Neuronal stem cell (in vitro differentiated cells): ENCODE data around the gene B3GAT3.

Experiments used
- DNase-seq: peaks from one replicate; pipeline ENCODE4 v3.0.0-alpha.2; 2013; ENCODE audit warnings: low spot score
- H2AFZ ChIP-seq: one replicate; pipeline ENCODE4 v1.6.1; 2013; ENCODE audit warnings: mild to moderate bottlenecking, low read length, inconsistent platforms
- H2AK5ac ChIP-seq: 2 replicates; pipeline ENCODE4 v1.6.1; 2013; ENCODE audit warnings: low read depth, mild to moderate bottlenecking, inconsistent platforms, low read length, moderate library complexity, mixed read lengths
- H2BK120ac ChIP-seq: 2 replicates; pipeline ENCODE4 v1.6.1; 2013; ENCODE audit warnings: low read depth, mild to moderate bottlenecking, inconsistent platforms, low read length, moderate library complexity, mixed read lengths
- H2BK12ac ChIP-seq: one replicate; pipeline ENCODE4 v1.6.1; 2013; ENCODE audit warnings: low read length, inconsistent platforms
- H2BK15ac ChIP-seq: 2 replicates; pipeline ENCODE4 v1.6.1; 2013; ENCODE audit warnings: mild to moderate bottlenecking, low read length, inconsistent platforms, mixed read lengths
- H2BK5ac ChIP-seq: one replicate; pipeline ENCODE4 v1.6.1; 2013; ENCODE audit warnings: inconsistent platforms, mild to moderate bottlenecking, low read length, moderate library complexity
- H3K14ac ChIP-seq: one replicate; pipeline ENCODE4 v1.6.1; 2013; ENCODE audit warnings: low read length, inconsistent platforms
- H3K18ac ChIP-seq: 2 replicates; pipeline ENCODE4 v1.6.1; 2013; ENCODE audit warnings: low read length, inconsistent platforms
- H3K23ac ChIP-seq: 2 replicates; pipeline ENCODE4 v1.6.1; 2013; ENCODE audit warnings: low read depth, mild to moderate bottlenecking, mixed read lengths, low read length, inconsistent platforms; ENCODE audit not compliant: poor library complexity
- H3K27ac ChIP-seq: replicated peaks from 3 replicates; pipeline ENCODE4 v1.5.1; 2013; ENCODE audit warnings: low read length, inconsistent platforms
- H3K27me3 ChIP-seq, 3 experiments: 2 replicates each; pipeline ENCODE4 v1.6.1; 2013; ENCODE audit warnings: low read length in 3 of 3, mild to moderate bottlenecking in 2 of 3, inconsistent platforms in 1 of 3, low read depth in 1 of 3, mixed read lengths in 1 of 3, moderate library complexity in 1 of 3; ENCODE audit not compliant: control insufficient read depth in 3 of 3, insufficient read depth in 3 of 3
- H3K36me3 ChIP-seq, 2 donors: replicated peaks in 1 of 2; 2 replicates each; pipeline ENCODE4 v1.6.1; 2013; ENCODE audit warnings: low read length in 2 of 2; ENCODE audit not compliant: control insufficient read depth in 2 of 2, insufficient read depth in 2 of 2
- H3K4ac ChIP-seq: 2 replicates; pipeline ENCODE4 v1.6.1; 2013; ENCODE audit warnings: inconsistent platforms, mild to moderate bottlenecking, low read length, moderate library complexity
- H3K4me1 ChIP-seq, 2 donors: 1 replicate in 1 of 2; 2 replicates in 1 of 2; pipeline ENCODE4 v1.6.1; 2013; ENCODE audit warnings: low read length in 2 of 2, low read depth in 1 of 2; ENCODE audit not compliant: control insufficient read depth in 2 of 2, insufficient read depth in 1 of 2
- H3K4me2 ChIP-seq: one replicate; pipeline ENCODE4 v1.6.1; 2013; ENCODE audit warnings: mild to moderate bottlenecking, low read length, inconsistent platforms; ENCODE audit not compliant: insufficient read depth, poor library complexity, severe bottlenecking
- H3K4me3 ChIP-seq, 2 donors: 2 replicates each; pipeline ENCODE4 v1.5.1; 2013; ENCODE audit warnings: low read length in 2 of 2, mild to moderate bottlenecking in 2 of 2, inconsistent platforms in 1 of 2, moderate library complexity in 1 of 2
- H3K79me1 ChIP-seq: one replicate; pipeline ENCODE4 v1.6.1; 2013; ENCODE audit warnings: low read depth, mild to moderate bottlenecking, inconsistent platforms, low read length, moderate library complexity
- H3K9ac ChIP-seq: one replicate; pipeline ENCODE4 v1.6.1; 2013; ENCODE audit warnings: mild to moderate bottlenecking, low read depth, low read length, inconsistent platforms; ENCODE audit not compliant: poor library complexity
- H3K9me3 ChIP-seq, 2 donors: replicated peaks in 1 of 2; 2 replicates each; pipeline versions ENCODE3 to v1.6.1; 2013; ENCODE audit warnings: low read length in 2 of 2, mild to moderate bottlenecking in 2 of 2, inconsistent platforms in 1 of 2, low read depth in 1 of 2, mixed read lengths in 1 of 2, moderate library complexity in 1 of 2; ENCODE audit not compliant: control insufficient read depth in 2 of 2, insufficient read depth in 1 of 2
- H4K8ac ChIP-seq: one replicate; pipeline ENCODE4 v1.6.1; 2013; ENCODE audit warnings: low read depth, mild to moderate bottlenecking, inconsistent platforms, low read length, moderate library complexity
- H4K91ac ChIP-seq: one replicate; pipeline ENCODE4 v1.6.1; 2013; ENCODE audit warnings: low read length, low read depth, mild to moderate bottlenecking, inconsistent platforms; ENCODE audit not compliant: poor library complexity
- WGBS, 2 donors: extraction: QIAGEN DNeasy Blood & Tissue Kit; methylation state at CpG; one replicate each; pipeline ENCODE4 v1.1.7; 2013; ENCODE audit warnings: missing lambda C conversion rate in 2 of 2, mixed read lengths in 1 of 2; ENCODE audit not compliant: insufficient read length in 2 of 2, insufficient replicate concordance in 1 of 2; ENCODE audit errors: extremely low coverage in 2 of 2; 5-methylcytosine and 5-hydroxymethylcytosine counted together

The B3GAT3 gene

DNA sequence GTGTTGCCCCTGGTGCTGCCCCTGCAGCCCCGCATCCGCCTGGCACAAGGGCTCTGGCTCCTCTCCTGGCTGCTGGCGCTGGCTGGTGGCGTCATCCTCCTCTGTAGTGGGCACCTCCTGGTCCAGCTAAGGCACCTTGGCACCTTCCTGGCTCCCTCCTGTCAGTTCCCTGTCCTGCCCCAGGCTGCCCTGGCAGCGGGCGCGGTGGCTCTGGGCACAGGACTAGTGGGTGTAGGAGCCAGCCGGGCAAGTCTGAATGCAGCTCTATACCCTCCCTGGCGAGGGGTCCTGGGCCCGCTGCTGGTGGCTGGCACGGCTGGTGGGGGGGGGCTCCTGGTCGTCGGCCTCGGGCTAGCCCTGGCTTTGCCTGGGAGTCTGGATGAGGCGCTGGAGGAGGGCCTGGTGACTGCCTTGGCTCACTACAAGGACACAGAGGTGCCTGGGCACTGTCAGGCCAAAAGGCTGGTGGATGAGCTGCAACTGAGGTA, 8.5 kb downstream of the B3GAT3 start:
- H3K9ac ChIP-seq, result peak overlapping the region; percentile 46
- H2BK5ac ChIP-seq, result peak overlapping the region; percentile 89
- peak overlapping the region; percentile 78 for H3K4ac ChIP-seq
- H3K4me2 ChIP-seq, result no peak overlapping the region
- peaks cover 8 to 28% of the 10 kb centered on the region in 2 donors for H3K36me3 ChIP-seq
- H3K27me3 ChIP-seq, result no peaks in the 10 kb centered on the region
- H2BK15ac ChIP-seq, result peak overlapping the region; percentile 91
- DNase-seq, result no peak
- no peak overlapping the region for H2BK120ac ChIP-seq
- H3K23ac ChIP-seq, result peak overlapping the region; percentile 87
- peak overlapping the region; percentile 8 for H2BK12ac ChIP-seq
- H3K9me3 ChIP-seq, result peaks cover 0 to 2% of the 10 kb centered on the region in 2 donors
- H3K4me1 ChIP-seq, result peaks cover 8 to 15% of the 10 kb centered on the region in 2 donors
- H2AFZ ChIP-seq, result peak overlapping the region; percentile 89
- peaks cover 3% of the 10 kb centered on the region for H3K79me1 ChIP-seq
- WGBS, 2 donors, result no CpG with 5 or more reads among the region's 15 CpGs
- H3K14ac ChIP-seq, result peak overlapping the region; percentile 77
- H3K18ac ChIP-seq, result peak overlapping the region; percentile 94
- H2AK5ac ChIP-seq, result peak overlapping the region; percentile 76
- no peak overlapping the region for H4K8ac ChIP-seq
- no peak overlapping the region for H4K91ac ChIP-seq
- H3K27ac ChIP-seq, result peak overlapping the region; percentile 54
- H3K4me3 ChIP-seq, result peak overlapping the region; percentile 27 to 57

DNA sequence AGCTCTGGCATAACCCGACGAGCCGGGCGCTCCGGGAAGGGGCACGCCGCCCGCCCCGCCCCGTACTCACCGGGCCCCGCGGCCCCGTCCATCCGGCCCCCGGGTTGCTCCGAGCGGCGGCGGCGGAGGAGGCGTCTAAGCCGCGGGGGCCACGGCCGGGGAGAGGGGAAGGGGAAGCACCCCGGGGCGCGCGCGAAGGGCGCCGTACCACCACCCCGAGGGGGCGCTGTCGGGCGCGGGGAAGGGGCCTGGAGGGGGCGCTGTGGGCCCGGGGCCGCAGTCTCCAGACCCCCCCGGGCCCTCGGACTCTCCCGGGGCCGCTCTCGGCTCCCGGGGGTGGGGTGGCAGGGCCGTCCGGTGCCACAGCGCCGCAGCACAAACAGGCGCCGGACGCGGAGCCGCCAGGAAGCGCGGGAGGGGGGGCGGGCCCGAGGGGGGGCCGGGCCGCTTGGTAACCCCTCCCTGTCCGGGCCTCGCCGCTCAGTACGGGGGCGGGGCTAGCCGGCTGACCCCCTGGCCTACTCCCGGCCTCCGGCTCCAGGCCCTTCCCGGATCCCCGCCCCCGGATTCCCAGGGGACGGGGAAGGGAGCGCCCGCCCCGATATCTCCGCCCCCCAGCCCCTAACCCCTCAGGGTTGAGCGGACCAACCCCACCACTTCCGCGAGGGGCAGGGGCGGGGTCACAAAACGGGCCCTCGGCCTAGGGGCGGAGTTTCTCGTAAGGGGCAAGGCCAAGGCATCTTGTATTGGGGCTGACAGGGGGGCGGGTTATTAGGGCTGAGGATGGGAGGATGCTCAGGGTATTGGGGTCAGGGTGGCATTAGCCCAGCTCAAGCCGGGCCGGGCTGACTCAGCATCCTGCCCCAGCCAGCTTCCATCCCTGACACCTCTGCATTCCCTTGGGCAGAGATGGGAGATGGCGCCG, 9.2 kb downstream of the B3GAT3 start, which contains the start of the genes EML3 and ROM1:
TSS of gene EML3 (minus strand) at position 410 of the 925 bp plus-strand sequence. CDS start at position 92, 318 bp downstream.
TSS of gene ROM1 (plus strand) at position 892 of the 925 bp plus-strand sequence. CDS start at position 917, 25 bp downstream.
- Histone ChIP-seq H3K27me3 (no peaks in the 10 kb centered on the region), H3K4me3 (peak within 1 kb of the TSS; percentile 57 to 88), H2BK120ac (peak within 1 kb of the TSS; percentile 6), H3K4ac (peak within 1 kb of the TSS; percentile 85), H3K9ac (peak within 1 kb of the TSS; percentile 89), H4K8ac (no peak within 1 kb of the TSS), H2AFZ (peak within 1 kb of the TSS; percentile 89), H3K14ac (peak within 1 kb of the TSS; percentile 77), H2AK5ac (peak within 1 kb of the TSS; percentile 95), H3K23ac (peak within 1 kb of the TSS; percentile 87), H3K4me2 (peak within 1 kb of the TSS; percentile 80), H2BK5ac (peak within 1 kb of the TSS; percentile 89), H3K4me1 (peaks cover 8 to 15% of the 10 kb centered on the region in 2 donors), H3K9me3 (peaks cover 0 to 2% of the 10 kb centered on the region in 2 donors), H3K18ac (peak within 1 kb of the TSS; percentile 94), H3K27ac (peak within 1 kb of the TSS; percentile 54), H2BK15ac (peak within 1 kb of the TSS; percentile 91), H3K36me3 (peaks cover 8 to 34% of the 10 kb centered on the region in 2 donors), H2BK12ac (peak within 1 kb of the TSS; percentile 30), H4K91ac (no peak within 1 kb of the TSS), H3K79me1 (peaks cover 3% of the 10 kb centered on the region)
- no CpG with 5 or more reads among the region's 91 CpGs for WGBS, 2 donors
- peak; percentile 94 for DNase-seq

DNA sequence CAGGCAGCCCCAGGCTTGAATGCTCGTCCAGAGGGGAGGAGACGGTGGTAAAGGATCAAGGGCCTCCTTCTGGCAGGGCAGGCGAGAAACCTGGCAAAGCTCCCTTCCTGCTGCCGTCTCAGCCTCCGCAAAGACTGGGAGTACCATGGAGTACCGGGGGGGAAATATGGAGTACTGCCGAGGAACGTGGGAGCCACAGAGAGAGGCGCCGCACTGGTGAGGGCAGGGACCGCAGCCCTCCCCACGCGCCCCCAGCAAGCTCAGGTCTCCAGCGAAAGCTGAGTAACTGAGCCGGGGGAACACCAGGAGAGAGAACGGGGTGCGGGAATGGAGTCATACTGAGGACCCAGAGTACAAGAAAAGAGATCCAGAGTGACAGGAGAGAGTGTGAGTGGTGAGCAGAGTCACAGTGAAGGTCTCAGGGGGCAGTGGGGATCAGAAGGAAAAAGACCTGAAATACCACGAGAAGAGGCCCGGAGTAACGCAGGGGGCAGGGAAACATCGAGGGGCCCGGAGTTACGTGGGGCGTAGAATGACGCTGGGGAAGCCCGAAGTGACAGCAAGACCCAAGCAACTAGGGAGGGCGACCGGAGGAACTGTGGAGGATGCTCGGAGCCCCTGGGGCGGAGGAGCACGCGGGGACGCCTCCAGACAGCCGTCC, 10.0 kb downstream of the B3GAT3 start:
- no peak overlapping the region for H2BK15ac ChIP-seq
- H2BK5ac ChIP-seq, result peak overlapping the region; percentile 8
- peak overlapping the region; percentile 80 for H3K4me2 ChIP-seq
- H2BK12ac ChIP-seq, result peak overlapping the region; percentile 30
- DNase-seq, result no peak
- H3K9ac ChIP-seq, result peak overlapping the region; percentile 89
- peaks cover 1% of the 10 kb centered on the region for H3K79me1 ChIP-seq
- no peaks in the 10 kb centered on the region for H3K27me3 ChIP-seq
- no peak overlapping the region for H4K91ac ChIP-seq
- H2BK120ac ChIP-seq, result peak overlapping the region; percentile 6
- H3K36me3 ChIP-seq, result peaks cover 5 to 28% of the 10 kb centered on the region in 2 donors
- H3K4ac ChIP-seq, result peak overlapping the region; percentile 85
- peaks cover 8 to 15% of the 10 kb centered on the region in 2 donors for H3K4me1 ChIP-seq
- H3K27ac ChIP-seq, result no peak overlapping the region
- peak overlapping the region; percentile 10 for H3K14ac ChIP-seq
- WGBS, 2 donors, result no CpG with 5 or more reads among the region's 34 CpGs
- H4K8ac ChIP-seq, result no peak overlapping the region
- peaks cover 0 to 2% of the 10 kb centered on the region in 2 donors for H3K9me3 ChIP-seq
- peak overlapping the region; percentile 70 for H3K23ac ChIP-seq
- peak overlapping the region; percentile 95 for H2AK5ac ChIP-seq
- peak overlapping the region; percentile 89 for H2AFZ ChIP-seq
- H3K4me3 ChIP-seq, result peak overlapping the region; percentile 57 to 88
- peak overlapping the region; percentile 93 for H3K18ac ChIP-seq
